OCI-M2 (cell line): ENCODE results near the gene SH3BP2.

Experiments used
- DNase-seq: peaks from one replicate; lab custom pipeline; 2025; ENCODE audit not compliant: unreplicated experiment; lab: John Stamatoyannopoulos, UW

Gene SH3BP2

GRCh38 chr4:2817701-2818350, 24.9 kb downstream of the SH3BP2 start:
- DNase-seq = no peak

GRCh38 chr4:2818351-2818939, 25.6 kb downstream of the SH3BP2 start:
- no peak for DNase-seq

- DNase-seq = no peak
Observed at GRCh38 chr4:2819244-2820215, 26.6 kb downstream of the SH3BP2 start.

GRCh38 chr4:2820216-2820982, 27.5 kb downstream of the SH3BP2 start:
- no peak for DNase-seq

GRCh38 chr4:2822461-2823300, 29.8 kb downstream of the SH3BP2 start:
- no peak for DNase-seq

GRCh38 chr4:2823301-2823670, 30.4 kb downstream of the SH3BP2 start:
- DNase-seq = no peak

- DNase-seq = no peak
Observed at GRCh38 chr4:2823671-2824328, 30.9 kb downstream of the SH3BP2 start.

GRCh38 chr4:2824329-2824835, 31.5 kb downstream of the SH3BP2 start:
- DNase-seq = no peak

- DNase-seq = no peak
Observed at GRCh38 chr4:2824836-2825381, 32.0 kb downstream of the SH3BP2 start.

GRCh38 chr4:2825740-2826139, 32.9 kb downstream of the SH3BP2 start:
- DNase-seq = no peak

GRCh38 chr4:2827071-2827873, 34.4 kb downstream of the SH3BP2 start:
- no peak for DNase-seq

GRCh38 chr4:2827874-2828751, 35.2 kb downstream of the SH3BP2 start:
- DNase-seq = no peak

GRCh38 chr4:2828758-2829181, 35.9 kb downstream of the SH3BP2 start:
- DNase-seq = no peak

- no peak for DNase-seq
Observed at GRCh38 chr4:2829321-2829932, 36.5 kb downstream of the SH3BP2 start.

GRCh38 chr4:2829933-2830451, 37.1 kb downstream of the SH3BP2 start:
- DNase-seq = no peak
